NCI-H1048 (cell line): ENCODE measurements around the gene KCNK17.

ENCODE experiments used
- DNase-seq: peaks from one replicate; lab custom pipeline; 2025; lab: John Stamatoyannopoulos, UW

KCNK17 gene, protein sequence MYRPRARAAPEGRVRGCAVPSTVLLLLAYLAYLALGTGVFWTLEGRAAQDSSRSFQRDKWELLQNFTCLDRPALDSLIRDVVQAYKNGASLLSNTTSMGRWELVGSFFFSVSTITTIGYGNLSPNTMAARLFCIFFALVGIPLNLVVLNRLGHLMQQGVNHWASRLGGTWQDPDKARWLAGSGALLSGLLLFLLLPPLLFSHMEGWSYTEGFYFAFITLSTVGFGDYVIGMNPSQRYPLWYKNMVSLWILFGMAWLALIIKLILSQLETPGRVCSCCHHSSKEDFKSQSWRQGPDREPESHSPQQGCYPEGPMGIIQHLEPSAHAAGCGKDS

DNA sequence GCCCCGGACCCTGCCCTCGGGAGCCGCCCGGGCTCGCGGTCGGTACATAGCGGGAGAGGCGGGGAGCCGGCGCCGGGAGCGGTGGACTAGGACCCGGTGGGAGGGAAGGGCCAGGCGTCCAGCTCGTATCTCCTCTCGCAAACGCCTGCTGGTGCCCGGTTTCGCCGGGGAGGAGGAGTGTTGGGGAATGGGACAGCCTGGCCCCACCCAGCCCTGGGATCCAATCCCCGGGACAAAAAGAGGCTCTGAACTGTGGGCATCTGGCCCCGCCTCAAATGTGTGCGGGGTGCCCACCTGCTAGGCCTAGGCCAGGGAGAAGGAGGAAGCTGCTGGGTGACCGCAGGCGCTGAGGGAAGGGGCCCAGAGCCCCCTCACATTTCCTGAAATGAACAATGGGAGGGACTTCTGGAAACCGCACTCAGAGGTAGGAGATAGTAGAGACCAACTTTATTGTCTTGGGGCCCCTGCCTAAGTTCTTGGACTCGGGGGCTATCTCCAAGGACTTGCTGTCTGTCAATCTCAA is at the start of gene KCNK17:
Gene KCNK17, minus strand, starts transcription at position 147 of the 523 bp plus-strand sequence. Its CDS starts 99 bp downstream, at position 48.
- DNase-seq: no peak

DNA sequence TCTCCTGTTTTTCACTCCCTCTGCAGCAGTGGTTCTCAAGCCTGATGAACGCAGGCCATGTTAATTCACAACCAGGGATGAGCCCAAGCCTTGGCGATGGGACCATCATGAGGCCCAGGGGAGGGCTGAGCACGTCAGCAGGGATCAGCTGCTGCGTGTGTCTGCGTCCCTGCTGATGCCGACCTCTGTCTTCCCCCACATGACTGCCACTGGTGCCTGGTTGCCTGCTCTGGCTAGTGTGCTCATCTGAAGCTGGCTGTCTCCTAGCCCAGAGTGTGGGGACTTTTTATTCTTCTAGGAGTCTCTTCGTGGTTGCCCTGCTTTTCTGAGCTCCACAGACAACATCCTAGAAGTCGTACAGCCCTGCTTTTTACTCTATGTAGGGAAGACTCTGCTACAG is 49.1 kb upstream of the KCNK17 start:
- DNase-seq: no peak

DNA sequence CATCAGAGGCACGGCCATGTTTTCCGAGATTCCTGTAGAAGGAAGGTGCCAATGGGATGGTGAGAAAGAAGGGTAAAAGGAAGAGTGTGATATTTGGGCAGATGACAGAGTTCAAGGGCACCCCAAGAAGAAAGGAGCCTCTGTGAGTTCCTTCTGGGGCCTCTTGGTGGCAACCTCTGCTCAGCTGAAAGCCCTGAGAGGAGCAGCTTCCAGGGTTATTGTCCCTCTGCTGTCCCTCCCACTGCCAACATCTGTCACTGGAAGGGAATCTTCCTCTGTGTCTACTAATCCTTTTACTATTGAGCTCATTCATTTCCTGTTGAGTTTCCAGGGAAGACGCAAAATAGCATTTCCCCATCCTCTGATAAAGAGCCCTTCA is 48.3 kb upstream of the KCNK17 start:
- no peak for DNase-seq

DNA sequence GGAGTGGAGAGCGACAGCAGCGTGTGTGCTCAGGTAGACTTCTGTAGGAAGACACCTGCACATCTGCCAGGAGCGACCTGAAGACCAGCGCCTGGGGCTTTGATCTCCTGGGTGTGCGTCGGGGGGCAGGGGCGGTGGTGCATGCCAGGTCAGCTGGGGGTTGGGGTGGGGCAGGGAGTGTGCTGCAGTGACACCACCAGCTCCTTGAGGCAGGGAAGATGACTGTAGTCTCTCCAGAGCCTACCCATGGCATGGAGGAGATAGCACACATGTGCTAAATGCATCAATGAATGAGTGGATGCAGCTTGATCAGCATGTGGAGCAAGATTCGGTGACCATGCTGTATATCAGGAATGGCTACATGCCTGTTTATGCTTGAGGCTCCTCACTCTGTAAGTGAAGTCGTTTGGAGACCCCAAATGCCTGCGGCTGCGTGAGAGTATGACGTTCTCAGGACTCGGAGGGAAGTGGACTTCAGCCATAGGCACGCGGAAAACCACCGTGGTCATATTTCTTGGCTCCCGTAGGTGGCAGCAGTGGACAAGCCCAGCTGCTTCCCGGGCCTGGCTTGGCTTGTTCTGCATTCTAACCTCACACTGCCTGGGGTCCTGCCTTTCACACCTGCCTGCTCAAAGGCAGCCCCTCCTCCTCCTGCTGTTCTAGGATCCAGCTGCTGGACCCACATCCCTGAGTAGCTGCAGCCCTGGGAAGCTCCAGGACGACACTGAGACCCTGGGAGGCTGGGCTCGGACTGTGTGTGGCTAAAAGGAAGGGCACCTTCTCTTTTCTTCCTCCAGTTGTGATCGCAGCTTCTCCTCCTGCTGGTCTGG is 47.7 kb upstream of the KCNK17 start:
- no peak for DNase-seq

DNA sequence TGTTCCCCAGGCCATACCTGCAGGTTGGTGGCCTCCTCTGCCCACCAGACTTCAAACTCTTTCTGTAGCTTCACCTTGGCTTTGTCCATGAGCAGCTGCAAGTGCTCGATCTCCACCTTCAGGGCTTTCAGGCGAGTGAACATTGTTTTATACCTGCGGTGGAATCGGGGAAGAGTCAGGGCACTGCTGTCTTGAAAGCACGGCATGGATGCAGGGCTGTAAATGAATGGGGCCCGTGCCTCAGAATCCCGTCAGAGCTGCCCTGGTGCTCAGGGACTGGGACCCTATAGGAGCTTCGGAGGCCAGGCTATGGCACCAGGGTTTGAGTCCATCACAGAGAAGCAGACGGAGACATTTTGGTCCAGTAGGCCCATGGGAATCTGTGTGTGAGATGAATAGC is 46.2 kb upstream of the KCNK17 start:
- DNase-seq: no peak

DNA sequence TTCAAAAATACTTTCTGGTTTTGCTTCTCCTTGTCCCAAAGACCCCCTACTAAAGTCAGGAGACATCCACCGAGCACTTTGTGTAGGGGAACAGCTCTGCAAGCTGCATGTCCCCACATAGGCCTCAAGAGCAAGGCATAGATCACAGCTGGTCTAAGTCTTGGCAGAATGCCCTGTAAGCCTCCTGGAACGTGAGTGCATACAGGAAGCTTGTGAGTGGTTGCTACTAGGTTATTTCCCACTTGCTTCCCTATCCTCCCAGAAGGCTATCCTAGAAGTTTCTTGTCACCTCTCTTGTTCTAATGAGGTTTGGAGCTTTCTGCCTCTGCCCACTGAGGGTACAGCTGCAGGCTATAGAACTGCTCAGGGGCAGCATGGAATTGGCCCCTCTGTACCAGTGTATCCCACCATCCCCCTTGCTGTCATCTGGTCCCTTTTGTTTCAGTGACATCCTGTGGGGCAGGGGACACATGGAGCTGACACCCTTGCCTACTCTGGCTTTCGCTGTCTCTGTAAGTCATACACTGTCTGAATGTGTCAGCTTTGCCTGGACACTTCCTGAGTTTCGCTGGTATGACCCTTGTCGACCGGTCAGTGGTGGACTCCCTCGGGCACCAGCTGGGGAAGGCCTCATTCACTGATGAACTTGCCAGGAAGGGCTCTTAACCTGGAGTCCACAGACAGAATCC is 43.9 kb upstream of the KCNK17 start:
- no peak for DNase-seq

DNA sequence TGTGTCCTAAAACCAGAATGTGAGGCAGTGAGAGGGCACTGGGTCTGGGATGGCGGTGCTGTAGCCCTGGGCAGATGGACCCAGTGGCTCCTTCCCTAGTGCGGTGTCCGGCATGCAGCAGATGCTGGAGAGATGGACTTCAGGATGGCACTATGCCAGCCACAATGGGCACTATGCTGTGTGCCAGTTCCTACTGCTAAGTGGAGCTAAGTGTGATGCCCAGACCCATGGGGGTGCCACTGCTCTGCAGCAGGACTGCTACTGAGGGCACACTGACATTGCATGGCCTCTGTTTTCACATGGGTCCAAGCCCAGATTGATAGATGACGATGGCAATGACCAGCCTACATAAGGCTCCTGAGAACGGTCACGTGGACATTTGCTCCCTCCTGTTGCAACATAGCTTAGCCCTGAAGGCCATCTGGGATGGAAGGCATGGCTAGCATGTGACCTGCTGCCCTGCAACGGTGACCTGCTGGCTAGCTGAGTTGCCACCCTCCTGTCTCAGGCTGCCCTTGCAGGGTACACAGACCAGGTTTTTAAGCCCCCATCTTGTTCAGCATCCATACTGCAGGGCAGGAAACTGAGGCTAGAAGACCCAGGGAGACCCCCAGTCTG is 39.6 kb upstream of the KCNK17 start:
- DNase-seq: no peak

DNA sequence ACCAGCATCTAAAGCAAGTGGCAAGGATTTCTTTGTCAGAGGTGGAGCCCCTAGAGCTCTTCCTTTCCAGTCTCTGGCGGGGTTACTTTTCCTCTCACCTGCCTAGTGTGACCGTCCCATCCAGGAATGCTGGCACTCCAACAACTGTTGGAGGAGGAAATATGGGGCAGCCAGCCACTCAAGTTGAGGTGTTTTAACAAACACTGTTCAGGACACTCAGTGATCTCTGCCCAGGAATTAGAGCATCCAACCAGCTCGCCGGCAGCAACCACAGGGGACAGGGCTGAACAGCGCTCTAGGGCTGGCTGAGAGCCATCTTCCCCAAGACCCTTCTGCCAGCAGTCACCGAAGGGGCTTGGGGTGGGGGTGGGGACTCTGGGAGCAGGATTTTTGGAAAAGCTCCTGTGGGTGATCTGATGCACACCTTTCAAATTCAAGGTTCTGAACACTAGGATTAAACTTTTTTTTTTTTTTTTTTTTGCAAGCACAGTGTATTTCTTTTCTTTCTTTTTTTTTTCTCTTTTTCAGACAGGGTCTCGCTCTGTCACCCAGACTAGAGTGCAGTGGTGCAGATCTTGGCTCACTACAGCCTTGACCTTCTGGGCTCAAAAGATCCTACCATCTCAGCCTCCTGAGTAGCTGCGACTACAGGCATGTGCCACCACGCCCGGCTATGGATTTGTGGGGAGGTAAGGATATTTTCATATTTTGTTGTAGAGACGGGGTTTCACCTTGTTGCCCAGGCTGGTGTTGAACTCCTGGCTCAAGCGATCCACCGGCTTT is 36.7 kb upstream of the KCNK17 start:
- DNase-seq: no peak

DNA sequence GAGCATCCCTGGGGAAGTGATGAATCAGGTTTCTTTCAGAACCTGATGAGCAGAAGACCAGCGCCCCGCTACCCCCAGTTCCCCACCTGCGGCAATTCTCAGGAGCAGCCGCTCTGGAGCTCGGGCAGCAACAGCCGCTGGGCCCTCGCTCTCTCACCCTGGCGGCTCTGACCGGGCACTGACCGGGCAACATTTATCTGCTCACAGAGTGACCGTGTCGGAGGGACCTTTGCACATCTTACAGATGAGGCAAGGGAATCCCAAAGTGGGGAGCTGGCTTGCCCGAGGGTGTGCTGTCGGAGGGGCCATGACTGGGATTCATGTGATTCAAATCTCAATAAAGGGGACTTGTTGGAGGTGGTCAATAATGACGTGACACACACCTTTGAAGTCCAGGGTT is 34.5 kb upstream of the KCNK17 start:
- DNase-seq: no peak

DNA sequence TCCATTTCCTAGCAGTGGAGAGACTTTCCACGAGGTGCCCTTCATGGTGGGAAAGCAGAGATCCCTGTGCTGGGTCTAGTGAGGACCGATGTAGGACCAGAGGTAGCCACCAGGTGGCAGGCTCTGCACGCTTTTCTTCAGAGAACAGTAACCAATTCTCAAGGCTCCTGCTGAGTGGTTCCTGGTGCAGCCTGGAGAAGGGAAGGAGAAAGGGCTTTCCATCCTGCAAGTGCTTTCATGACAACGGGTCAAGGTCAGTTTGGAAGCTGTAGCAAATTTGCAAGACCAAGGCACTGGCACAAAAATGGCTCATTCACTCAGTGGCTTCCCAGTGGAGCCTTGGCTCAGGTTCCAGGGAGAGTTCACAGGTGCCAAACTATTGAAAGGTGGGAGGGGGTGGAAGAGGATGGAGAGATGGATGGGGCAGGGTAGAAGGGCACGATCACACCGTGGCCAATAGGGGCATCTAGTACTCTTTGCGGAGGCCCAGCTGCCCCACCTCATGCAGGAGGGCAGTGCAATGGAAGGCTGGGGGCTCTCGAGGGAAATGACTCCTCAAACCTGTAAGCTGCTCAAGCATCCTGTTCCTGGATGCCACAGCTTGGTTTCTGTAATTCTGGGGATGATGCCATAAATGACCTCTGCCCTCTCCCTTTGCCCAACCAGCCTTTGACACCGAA is 33.8 kb upstream of the KCNK17 start:
- no peak for DNase-seq

DNA sequence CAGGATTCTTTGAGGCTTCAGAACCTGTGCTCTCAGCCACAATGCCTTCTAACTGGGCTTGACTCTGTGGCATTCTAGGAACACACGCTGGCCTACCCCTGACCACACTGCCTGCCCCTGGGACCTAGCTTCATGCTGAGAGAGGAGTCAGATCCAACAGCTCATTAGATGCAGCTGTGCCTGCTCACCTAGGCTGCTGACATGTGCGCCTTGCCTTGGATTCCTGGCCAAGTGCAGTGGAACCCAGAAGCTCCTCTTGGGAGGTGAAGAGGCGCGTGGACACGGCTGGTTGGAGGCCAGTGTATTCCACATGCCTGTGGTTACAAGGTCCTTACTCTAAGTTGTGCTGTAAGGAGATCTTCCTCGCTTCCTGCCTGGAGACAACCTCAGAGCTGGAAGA is 33.0 kb upstream of the KCNK17 start:
- DNase-seq: no peak

DNA sequence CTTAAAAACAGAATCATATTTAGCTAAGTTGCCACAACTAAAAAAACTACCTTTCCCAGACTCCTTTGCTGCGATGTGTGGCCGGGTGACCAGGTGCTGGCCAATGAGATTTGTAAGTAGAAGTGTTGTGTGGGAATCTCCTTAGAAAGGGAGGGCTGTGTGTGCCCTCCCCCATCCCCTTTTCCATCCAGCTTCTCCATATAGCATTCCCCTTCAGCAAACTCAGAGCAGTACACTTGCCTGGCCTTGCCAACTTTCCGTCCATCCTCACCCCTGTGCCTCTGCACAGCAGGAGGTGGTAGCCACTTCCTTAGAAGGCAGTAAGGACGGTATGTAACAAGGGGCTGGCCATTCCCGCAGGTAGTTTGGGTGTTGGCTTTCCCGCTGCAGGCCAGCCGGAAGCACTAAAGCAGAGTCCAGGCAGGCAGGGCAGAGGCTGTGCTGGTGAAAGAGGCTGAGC is 30.6 kb upstream of the KCNK17 start:
- no peak for DNase-seq

DNA sequence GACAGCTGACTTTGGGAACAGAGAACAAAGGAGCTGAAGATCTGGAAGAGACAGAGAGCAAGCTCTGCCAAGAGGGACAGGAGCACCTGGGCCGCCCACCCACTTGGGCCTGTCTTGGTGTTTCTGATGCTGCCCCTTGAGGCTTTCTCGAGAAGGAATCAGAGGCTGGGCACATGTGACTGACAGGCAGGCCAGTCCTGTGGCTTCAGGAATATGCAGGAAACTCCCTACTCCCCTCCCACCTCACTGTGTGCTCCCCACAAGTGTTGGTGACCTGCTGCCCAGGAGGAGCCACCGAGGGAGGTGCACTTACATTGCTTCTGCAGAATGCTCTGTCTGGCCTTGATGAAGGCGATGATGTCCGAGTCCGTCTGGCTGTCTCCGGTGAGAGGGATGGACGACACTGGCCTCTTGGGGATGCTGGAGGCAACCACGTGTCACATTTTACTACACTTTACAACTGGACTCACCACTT is 29.2 kb upstream of the KCNK17 start:
- DNase-seq: no peak

DNA sequence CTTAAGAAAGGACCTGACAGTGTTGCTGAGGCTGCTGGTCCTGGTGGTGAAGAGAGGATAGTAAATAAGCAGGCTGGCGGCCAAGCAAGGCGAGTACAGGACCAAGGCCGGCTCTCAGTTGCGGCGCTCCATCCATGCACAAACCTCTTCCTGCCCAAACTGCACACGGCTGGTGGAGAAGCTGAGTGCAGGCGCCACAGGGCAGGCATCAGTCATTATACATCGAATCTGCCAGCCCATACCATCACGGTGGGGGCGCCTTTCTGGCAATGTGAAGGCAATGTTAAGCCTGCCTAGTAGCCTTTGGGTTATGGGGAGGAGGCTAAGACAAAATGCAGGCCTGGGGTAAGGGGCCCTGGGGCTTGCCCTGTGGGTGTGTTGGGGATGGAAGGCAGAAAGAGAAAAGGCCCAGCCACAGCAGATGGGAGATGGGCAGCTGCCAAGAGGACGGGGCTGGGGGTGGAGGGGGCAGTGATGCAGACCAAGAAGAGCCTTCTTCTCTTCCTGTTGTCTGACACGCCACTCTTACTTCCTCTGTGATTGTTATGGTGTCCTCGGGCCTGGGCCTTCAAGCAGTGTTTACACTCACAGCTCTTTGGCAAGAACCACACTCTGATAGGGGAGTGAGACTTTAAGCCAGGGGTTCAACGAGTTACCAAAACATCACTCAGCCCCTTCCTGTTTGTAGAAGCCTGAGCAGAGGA is 28.6 kb upstream of the KCNK17 start:
- no peak for DNase-seq

DNA sequence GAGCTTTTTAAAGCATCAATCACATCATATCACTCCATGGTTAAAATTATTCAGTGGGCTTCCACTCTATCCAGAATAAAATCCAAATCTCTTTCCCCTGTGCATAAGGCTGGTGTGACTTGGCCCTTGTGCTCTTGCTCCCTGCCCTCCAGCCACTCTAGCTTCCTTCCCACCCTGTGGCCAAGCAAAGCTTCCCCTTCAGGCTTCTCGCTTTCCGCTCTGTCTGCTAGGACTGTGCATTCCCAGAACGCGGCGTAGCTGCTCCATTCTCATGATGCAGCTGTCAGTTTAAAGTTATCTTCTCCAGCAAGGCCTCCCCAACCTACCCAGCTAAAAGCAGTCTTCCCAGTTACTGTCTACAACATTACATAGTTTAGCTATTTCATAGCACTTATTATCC is 27.7 kb upstream of the KCNK17 start:
- DNase-seq: no peak

DNA sequence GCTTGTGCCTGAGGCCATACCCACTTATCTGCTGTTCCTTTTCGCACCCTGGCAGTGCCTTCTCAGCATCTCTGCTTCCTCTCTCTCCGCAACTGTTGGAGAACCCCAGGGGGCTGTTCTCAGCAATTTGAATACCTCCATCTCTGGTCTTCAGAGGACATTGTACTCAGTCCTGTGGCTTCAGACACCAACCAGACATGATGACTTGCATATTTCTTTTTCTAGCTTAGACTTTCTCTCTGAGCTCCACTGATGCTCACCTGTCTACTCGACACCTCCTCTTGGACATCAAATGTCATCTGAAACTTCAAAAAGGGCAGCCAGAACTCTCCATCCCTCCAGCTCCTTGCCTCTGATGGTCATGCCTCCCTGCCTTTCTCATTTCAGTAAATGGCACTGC is 27.1 kb upstream of the KCNK17 start:
- no peak for DNase-seq

DNA sequence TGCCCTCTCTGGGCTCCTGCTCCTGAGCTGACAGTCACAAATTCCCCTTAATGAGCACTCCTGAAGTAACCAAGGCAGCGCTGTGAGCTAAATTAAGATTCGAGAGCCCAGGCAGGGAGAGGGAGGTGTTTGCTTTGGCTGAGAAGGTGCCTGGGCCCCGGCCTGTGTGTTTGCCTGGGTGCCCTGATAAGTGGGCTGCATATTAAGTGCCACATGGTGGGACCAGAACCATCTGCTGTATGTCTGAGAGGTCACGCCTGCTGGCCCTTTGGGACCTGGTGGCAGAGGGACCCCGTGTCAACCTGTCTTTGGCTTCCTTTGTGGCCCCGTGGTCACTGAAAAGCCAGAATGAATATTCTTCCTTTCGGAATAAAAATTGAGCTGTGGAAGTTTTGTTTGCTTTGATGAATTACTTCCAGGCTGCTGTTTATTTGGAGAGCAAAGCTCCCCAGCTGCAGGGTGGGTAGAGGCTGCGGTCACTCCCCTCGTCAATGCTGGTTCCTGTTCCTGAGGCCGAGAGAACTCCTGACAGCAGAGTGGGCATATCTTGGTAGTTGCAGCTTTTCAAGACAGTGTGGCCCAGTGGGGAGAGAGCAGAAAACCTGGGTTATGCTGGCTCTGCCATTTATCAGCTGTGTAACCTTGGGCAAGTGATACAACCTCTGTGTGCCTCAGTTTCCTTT is 25.8 kb upstream of the KCNK17 start:
- no peak for DNase-seq

DNA sequence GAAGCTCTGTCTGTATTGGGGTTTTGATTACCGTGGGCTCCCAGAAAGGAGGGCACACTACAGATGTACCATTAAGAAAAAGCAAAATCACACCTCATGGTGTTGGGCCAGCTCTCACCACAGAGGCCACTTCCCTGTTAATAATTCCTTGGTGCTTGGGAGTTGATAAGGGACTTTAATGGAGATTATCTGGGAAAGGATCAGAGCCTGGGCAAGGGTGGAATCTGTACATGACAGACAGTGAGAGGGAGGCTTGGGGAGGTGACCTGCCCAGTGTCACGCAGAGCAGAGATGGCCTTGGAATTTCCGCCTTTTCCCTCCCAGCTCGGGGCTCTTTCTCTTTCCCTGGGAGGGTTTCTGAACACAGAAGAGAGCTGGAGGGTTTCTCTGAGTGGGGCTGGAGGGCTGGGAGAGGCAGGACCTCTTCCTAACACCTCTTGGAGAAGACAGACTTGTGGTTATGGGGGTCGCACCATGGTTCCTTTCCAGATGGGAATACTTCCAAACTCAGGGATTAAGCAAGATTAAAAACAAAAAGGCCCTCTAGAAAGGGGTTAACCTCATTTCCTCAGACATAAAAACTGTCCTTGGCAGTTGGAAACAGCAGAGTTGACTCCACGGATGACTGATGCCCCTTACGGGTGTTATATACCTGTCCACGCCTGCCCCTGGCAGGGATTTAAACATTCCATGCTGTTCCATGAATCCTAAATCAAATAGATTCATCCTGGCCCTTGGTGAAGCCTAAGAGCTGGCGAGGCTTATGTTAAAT is 25.1 kb upstream of the KCNK17 start:
- DNase-seq: no peak

DNA sequence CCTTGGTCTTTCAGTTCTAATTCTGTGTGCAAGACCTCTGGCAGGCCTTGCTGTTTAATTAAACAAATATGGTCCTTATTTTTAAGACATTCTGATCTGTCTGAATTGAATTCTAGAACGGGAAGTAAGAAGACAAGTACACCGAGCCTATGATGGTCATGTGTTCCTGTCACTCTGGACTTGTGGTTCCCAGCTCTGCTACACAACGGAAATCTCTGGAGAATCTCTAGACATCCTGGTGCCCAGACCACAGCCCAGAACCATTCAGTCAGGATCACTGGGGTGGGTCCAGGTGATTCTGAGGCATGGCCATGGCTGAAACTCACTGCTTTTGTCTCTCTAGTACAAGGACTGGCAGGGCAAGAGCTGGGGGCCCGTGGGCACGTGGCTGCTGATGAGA is 24.2 kb upstream of the KCNK17 start:
- DNase-seq: no peak
